Neural progenitor cell (in vitro differentiated cells): ENCODE results near the gene NDUFB3.

Source experiments
- CTCF ChIP-seq: fragments of 200-600 bp; sonication (generic); IDR thresholded peaks from 2 replicates; pipeline ENCODE4 v1.5.1; 2017; ENCODE audit warnings: antibody characterized with exemption, mild to moderate bottlenecking
- EZH2 ChIP-seq: fragments of 200-600 bp; sonication (generic); IDR thresholded peaks from 2 replicates; pipeline ENCODE4 v1.6.1; 2017; ENCODE audit warnings: antibody characterized with exemption, mild to moderate bottlenecking, moderate library complexity
- EZH2phosphoT487 ChIP-seq: fragments of 200-600 bp; sonication (generic); IDR thresholded peaks from 2 replicates; pipeline ENCODE4 v1.6.1; 2017; ENCODE audit warnings: antibody characterized with exemption

- no peak for TF ChIP-seq CTCF
- TF ChIP-seq EZH2, result no peak
- TF ChIP-seq EZH2phosphoT487, result no peak
Observed at GRCh38 chr2:201105759-201106158, 34.0 kb downstream of the NDUFB3 start.
